SK-N-SH treated with all-trans-retinoic acid at 6 μM for 48 hours (cell line): Measurements from ENCODE around the gene MREG.

ENCODE experiments used
- ARNTL ChIP-seq: fragments of 450-650 bp; formaldehyde crosslinking; IDR thresholded peaks from 2 replicates; pipeline ENCODE4 v1.5.0; 2020; ENCODE audit warnings: low read depth, mild to moderate bottlenecking, moderate library complexity, borderline replicate concordance
- CSRNP3 ChIP-seq: fragments of 250-450 bp; sonication (Bioruptor Pico); IDR thresholded peaks from 2 replicates; pipeline ENCODE4 v1.5.1; 2021; ENCODE audit warnings: mild to moderate bottlenecking, moderate library complexity
- GLIS3 ChIP-seq: fragments of 250-450 bp; sonication (Bioruptor Pico); IDR thresholded peaks from 2 replicates; pipeline ENCODE4 v1.5.0; 2020; ENCODE audit warnings: mild to moderate bottlenecking, moderate library complexity
- PATZ1 ChIP-seq: fragments of 250-450 bp; sonication (Bioruptor Pico); IDR thresholded peaks from 2 replicates; pipeline ENCODE4 v1.8.0; 2020; ENCODE audit warnings: mild to moderate bottlenecking, moderate library complexity, borderline replicate concordance
- TCF4 ChIP-seq: fragments of 250-450 bp; sonication (Bioruptor Pico); IDR thresholded peaks from 2 replicates; pipeline ENCODE4 v1.8.0; 2021; ENCODE audit warnings: mild to moderate bottlenecking, moderate library complexity, borderline replicate concordance
- TSHZ2 ChIP-seq: fragments of 250-450 bp; sonication (Bioruptor Pico); IDR thresholded peaks from 2 replicates; pipeline ENCODE4 v1.5.0; 2020; ENCODE audit warnings: mild to moderate bottlenecking, moderate library complexity
- ZFP30 ChIP-seq: fragments of 450-650 bp; formaldehyde crosslinking; IDR thresholded peaks from 2 replicates; pipeline ENCODE4 v1.5.0; 2022; ENCODE audit warnings: mild to moderate bottlenecking, moderate library complexity
- ZNF70 ChIP-seq: fragments of 450-650 bp; formaldehyde crosslinking; IDR thresholded peaks from 2 replicates; pipeline ENCODE4 v1.5.0; 2020; ENCODE audit warnings: mild to moderate bottlenecking, moderate library complexity

DNA sequence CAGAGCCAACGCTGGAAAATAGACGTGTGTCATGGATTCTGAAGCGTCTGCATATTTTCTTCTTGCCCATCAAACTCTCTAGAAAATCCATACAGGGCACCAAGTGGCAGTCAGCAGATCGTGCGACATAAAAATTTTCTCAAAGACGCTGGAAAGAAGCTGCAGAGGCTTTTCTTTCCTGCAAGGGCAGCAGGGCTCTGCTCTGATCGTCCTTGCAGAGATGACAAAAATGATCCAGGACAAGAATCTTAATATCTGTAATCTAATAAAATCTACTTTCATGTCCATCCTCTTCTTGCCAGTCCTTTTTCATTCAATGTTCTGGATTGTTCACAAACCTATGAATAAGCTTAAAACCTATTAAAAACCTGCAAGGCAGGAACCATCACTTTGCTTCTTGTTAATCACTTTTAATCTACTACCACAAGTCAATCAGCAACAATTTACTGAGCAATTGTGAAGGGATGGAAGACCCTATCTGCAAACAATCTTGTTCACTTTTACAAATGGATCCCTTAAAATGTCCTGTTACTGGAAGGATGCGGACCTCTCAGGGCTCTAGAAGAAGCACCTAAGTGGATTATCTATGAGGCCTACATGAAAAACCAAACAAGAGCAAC, 93.6 kb downstream of the MREG start:
- TF ChIP-seq ZFP30 (CRISPR knock-in tag) (no peak), CSRNP3 (CRISPR knock-in tag) (no peak), PATZ1 (CRISPR knock-in tag) (no peak), ARNTL (CRISPR knock-in tag) (no peak), ZNF70 (CRISPR knock-in tag) (no peak), TCF4 (CRISPR knock-in tag) (no peak), TSHZ2 (CRISPR knock-in tag) (no peak), GLIS3 (CRISPR knock-in tag) (no peak)
